ENCODE data around the gene AFF3.

DNA sequence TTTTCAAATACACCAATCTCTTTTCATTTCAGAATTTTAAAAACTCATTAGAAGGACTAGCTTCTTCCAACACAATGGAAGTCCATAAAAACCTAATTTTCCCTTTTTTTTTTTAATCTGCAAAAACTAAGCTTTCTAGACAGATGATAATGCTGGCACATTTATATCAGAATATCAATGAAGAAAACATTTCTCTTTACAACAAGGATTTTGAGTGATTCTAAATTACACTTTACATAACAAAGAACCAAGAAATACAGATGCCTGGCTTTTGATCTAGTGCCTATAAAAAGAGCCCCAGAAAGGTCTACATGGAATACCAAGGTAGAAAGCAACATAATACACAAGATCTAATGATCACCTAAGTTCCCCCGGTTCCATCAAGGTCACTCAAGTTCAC, 108.0 kb downstream of the AFF3 start:
- TF ChIP-seq, protein P1, sequence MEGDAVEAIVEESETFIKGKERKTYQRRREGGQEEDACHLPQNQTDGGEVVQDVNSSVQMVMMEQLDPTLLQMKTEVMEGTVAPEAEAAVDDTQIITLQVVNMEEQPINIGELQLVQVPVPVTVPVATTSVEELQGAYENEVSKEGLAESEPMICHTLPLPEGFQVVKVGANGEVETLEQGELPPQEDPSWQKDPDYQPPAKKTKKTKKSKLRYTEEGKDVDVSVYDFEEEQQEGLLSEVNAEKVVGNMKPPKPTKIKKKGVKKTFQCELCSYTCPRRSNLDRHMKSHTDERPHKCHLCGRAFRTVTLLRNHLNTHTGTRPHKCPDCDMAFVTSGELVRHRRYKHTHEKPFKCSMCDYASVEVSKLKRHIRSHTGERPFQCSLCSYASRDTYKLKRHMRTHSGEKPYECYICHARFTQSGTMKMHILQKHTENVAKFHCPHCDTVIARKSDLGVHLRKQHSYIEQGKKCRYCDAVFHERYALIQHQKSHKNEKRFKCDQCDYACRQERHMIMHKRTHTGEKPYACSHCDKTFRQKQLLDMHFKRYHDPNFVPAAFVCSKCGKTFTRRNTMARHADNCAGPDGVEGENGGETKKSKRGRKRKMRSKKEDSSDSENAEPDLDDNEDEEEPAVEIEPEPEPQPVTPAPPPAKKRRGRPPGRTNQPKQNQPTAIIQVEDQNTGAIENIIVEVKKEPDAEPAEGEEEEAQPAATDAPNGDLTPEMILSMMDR (IDR thresholded peaks at IDR 0.05; ENCODE audit: low read length), result no peak
- no peak for TF ChIP-seq EZH2 (optimal IDR thresholded peaks at IDR 0.05; ENCODE audit: low read depth, low read length)
- TF ChIP-seq EZH2phosphoT487 (IDR thresholded peaks at IDR 0.05; ENCODE audit: low read length), result no peak
